Activated CD4-positive, alpha-beta T cell treated with anti-CD3 and anti-CD28 coated beads for 48 hours (primary cell): ENCODE results near the gene DPY19L1.
"Not testable (repeated sequence)": the region's sequence is repeated elsewhere in the genome, so short reads cannot be mapped to it uniquely, and the experiment has no call there.

Source experiments
- DNase-seq: peaks from one replicate; pipeline ENCODE4 v3.0.0-alpha.2; 2020

Gene DPY19L1

GRCh38 chr7:34912236-34912635 is 125.0 kb downstream of the DPY19L1 start:
- DNase-seq: no peak

GRCh38 chr7:34906266-34906850 is 130.9 kb downstream of the DPY19L1 start:
- DNase-seq: peak; percentile 5

GRCh38 chr7:34904987-34905386 is 132.3 kb downstream of the DPY19L1 start:
- no peak for DNase-seq

- DNase-seq: not testable (repeated sequence)
These were observed 133.4 kb downstream of the DPY19L1 start for GRCh38 chr7:34903921-34904320.

- no peak for DNase-seq
These were observed 135.1 kb downstream of the DPY19L1 start for GRCh38 chr7:34902182-34902581.

GRCh38 chr7:34900891-34901513 is 136.3 kb downstream of the DPY19L1 start:
- no peak for DNase-seq

GRCh38 chr7:34895202-34895601 is 142.1 kb downstream of the DPY19L1 start:
- DNase-seq: no peak

GRCh38 chr7:34889951-34890350 is 147.3 kb downstream of the DPY19L1 start:
- no peak for DNase-seq

- DNase-seq: no peak
These were observed 150.4 kb downstream of the DPY19L1 start for GRCh38 chr7:34886856-34887255.

GRCh38 chr7:34883855-34884254 is 153.4 kb downstream of the DPY19L1 start:
- not testable (repeated sequence) for DNase-seq

GRCh38 chr7:34879871-34880270 is 157.4 kb downstream of the DPY19L1 start:
- no peak for DNase-seq

GRCh38 chr7:34878944-34879735 is 158.1 kb downstream of the DPY19L1 start:
- DNase-seq: not testable (repeated sequence)
